Stimulated activated CD4-positive, alpha-beta T cell treated with anti-CD3 and anti-CD28 coated beads, Interleukin-2, amount 100 ng/mL, for 48 hours (primary cell): Measurements from ENCODE around the gene CASR.

Source experiments
- DNase-seq, 2 donors: peaks; one replicate each; pipeline ENCODE4 v3.0.0-alpha.2; 2020

Gene CASR

GRCh38 chr3:122215592-122216298 lies 32.3 kb downstream of the CASR start:
- no peak for DNase-seq

GRCh38 chr3:122217901-122218300 lies 34.4 kb downstream of the CASR start:
- DNase-seq: no peak

GRCh38 chr3:122219242-122219872 lies 35.9 kb downstream of the CASR start:
- no peak for DNase-seq

- no peak for DNase-seq
These were observed 43.7 kb downstream of the CASR start for GRCh38 chr3:122227036-122227781.

- DNase-seq: no peak
These were observed 46.7 kb downstream of the CASR start for GRCh38 chr3:122230174-122230573.

- no peak for DNase-seq
These were observed 48.1 kb downstream of the CASR start for GRCh38 chr3:122231465-122232157.

GRCh38 chr3:122232485-122232884 lies 49.0 kb downstream of the CASR start:
- DNase-seq: no peak

GRCh38 chr3:122233101-122233952 lies 49.9 kb downstream of the CASR start:
- no peak for DNase-seq

- DNase-seq: no peak
These were observed 50.6 kb downstream of the CASR start for GRCh38 chr3:122234117-122234516.

GRCh38 chr3:122235147-122235546 lies 51.7 kb downstream of the CASR start:
- DNase-seq: no peak

- no peak for DNase-seq
These were observed 55.6 kb downstream of the CASR start for GRCh38 chr3:122239112-122239511.

- no peak for DNase-seq
These were observed 62.2 kb downstream of the CASR start for GRCh38 chr3:122245513-122246174.

- DNase-seq: no peak
These were observed 62.7 kb downstream of the CASR start for GRCh38 chr3:122246199-122246598.

GRCh38 chr3:122247087-122247824 lies 63.8 kb downstream of the CASR start:
- DNase-seq: no peak

- no peak for DNase-seq
These were observed 64.3 kb downstream of the CASR start for GRCh38 chr3:122247825-122248185.

GRCh38 chr3:122251428-122251827 lies 68.0 kb downstream of the CASR start:
- DNase-seq: no peak

- DNase-seq: no peak
These were observed 70.1 kb downstream of the CASR start for GRCh38 chr3:122253581-122253980.

GRCh38 chr3:122255757-122256439 lies 72.4 kb downstream of the CASR start:
- no peak for DNase-seq

GRCh38 chr3:122257644-122258364 lies 74.3 kb downstream of the CASR start:
- DNase-seq: no peak
